PC-9 (cell line): ENCODE measurements around the gene MIEF1.
A peak's percentile ranks its signal among the peaks of the same experiment; 100 is the strongest.

ENCODE experiments used
- CTCF ChIP-seq: fragments of 200-600 bp; sonication (generic); conservative IDR thresholded peaks from 2 replicates; pipeline ENCODE4 v1.6.1; 2017; ENCODE audit warnings: mixed run types, antibody characterized with exemption, mild to moderate bottlenecking, moderate library complexity
- EZH2 ChIP-seq: fragments of 200-600 bp; sonication (generic); IDR thresholded peaks from 2 replicates; pipeline ENCODE4 v1.8.0; 2017; ENCODE audit warnings: antibody characterized with exemption, low read depth

GRCh38 chr22:39532215-39533073 is 30.4 kb downstream of the MIEF1 start, which contains the start of gene RPS19BP1:
- TF ChIP-seq CTCF (peak; percentile 24; the same call in 1 of the 2 replicates), EZH2 (no peak)
